Bladder microvascular endothelial cell (primary cell): ENCODE measurements around the gene BUD13. TPM values are rescaled to one million over a fixed set of nuclear protein-coding genes. Genes with fewer than 3 reads are reported as not detected.

ENCODE experiments used
- total RNA-seq: library from RNA; depleted of rRNA; stranded (reverse); fragments of >200 nt; gene quantifications from 2 replicates; pipeline ENCODE4 v1.2.3, GENCODE V29; 2014

Gene BUD13
- 13.9 and 15.3 TPM in 2 replicates for total RNA-seq

GRCh38 chr11:116772443-116773202 is at the start of gene BUD13:
Gene BUD13, minus strand, starts transcription at chr11:116772987. Its CDS starts 23 bp downstream, at chr11:116772964.

DNA sequence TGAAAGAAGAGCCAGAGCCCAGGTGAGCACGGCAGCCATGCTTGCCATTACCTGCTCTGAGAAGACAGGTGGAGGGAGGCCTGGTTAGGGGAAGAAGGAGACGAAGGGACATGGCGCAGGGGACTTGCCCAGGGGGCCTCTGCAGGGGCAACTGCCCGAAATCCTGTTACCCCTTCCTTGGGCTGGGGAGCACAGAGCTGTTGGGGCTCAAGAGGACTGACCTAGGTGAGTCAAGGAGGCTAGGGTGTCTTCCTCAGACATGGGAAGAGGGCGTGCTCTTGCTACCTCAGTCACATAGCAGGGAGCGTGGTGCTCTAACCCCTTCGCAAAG is 19.0 kb upstream of the BUD13 start, which contains the start of gene APOA5:
APOA5 (minus strand) TSS at position 67 of the 331 bp plus-strand sequence; CDS start at position 48, 19 bp downstream.

GRCh38 chr11:116787786-116788486 is 15.1 kb upstream of the BUD13 start, which contains the start of gene ZPR1:
Gene ZPR1, minus strand, starts transcription at chr11:116788023. Its CDS starts 33 bp downstream, at chr11:116787990.

Other genes with a start within 250 kb of the BUD13 start
- gene ZPR1, start 15.0 kb upstream of the BUD13 start, total RNA-seq, result 15.2 and 42.2 TPM in 2 replicates
- not detected in 2 replicates for gene APOA5, start 18.9 kb upstream of the BUD13 start, total RNA-seq
- gene APOA4, start 50.3 kb upstream of the BUD13 start, total RNA-seq, result not detected in 2 replicates
- not detected in 2 replicates for gene APOC3, start 56.9 kb upstream of the BUD13 start, total RNA-seq
- gene APOA1, start 64.6 kb upstream of the BUD13 start, total RNA-seq, result not detected in 2 replicates